ENCODE data around the gene MIPOL1.
"Not testable (repeated sequence)": the region's sequence is repeated elsewhere in the genome, so short reads cannot be mapped to it uniquely, and the experiment has no call there.

Gene MIPOL1, protein sequence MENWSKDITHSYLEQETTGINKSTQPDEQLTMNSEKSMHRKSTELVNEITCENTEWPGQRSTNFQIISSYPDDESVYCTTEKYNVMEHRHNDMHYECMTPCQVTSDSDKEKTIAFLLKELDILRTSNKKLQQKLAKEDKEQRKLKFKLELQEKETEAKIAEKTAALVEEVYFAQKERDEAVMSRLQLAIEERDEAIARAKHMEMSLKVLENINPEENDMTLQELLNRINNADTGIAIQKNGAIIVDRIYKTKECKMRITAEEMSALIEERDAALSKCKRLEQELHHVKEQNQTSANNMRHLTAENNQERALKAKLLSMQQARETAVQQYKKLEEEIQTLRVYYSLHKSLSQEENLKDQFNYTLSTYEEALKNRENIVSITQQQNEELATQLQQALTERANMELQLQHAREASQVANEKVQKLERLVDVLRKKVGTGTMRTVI

DNA sequence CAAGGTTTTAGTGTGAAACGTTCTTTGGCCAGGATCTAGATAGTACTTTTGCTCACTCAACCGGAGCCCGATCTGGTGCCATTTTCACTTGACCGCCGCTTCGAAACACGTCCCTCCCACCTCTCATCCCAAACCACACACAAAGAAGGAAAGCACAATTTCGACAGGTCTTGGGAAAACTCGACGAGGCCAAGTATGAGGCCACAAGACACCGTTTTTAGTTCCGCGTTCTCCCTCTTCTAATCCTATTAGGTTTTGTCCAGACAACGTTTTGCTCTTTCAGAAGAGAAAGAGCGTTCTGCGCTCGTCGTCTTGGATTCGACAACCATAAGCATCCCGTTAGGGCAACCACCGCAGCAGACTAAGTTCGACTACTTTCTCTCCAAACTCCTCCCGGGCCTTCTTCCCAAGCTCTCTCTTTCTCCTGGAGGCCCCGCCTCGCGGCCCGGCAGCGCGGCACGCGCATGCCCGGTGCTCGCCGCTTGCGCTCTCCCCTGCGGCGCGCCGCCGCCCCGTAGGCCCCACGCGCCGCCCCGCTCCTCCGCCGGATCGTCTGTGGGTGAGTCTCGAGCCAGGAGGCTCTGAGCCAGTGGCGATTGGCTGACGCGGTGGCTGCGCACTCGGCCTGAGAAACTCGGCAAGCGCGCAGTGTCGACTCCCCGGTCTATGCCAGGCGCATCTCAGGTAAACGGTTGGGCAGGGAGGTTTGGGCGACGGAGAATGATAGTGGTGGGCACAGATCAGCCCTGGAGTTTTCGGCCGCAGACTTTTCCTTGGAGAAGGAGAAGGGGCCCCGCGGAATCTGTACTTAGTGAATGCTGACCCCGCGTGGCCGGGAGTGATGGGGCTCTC lies at the start of gene MIPOL1:
MIPOL1 (plus strand) TSS at position 517 of the 852 bp plus-strand sequence. CDS start 49,952 bp downstream, outside the sequence.
- DNase-seq, result peak in 57 of 58 donors; percentile 44 to 86 (median 73)

DNA sequence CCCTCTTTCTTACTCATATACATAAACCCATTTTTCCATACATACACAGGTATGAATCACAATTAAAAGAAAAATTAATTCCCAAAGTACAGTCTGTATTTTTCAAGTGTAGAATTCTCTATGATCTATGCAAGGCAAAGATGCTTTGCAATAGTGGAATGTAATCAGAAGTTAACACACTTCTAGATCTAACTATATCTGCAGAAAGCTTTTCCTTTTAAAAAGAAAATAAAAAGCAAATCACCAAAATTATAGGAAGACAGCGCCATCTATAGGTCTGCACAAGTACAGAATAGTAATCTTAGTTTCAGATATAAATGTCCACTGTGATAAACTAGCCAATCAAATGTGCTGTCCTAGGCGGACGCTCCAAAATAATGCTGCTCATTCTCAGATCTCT lies 47.3 kb upstream of the MIPOL1 start:
- DNase-seq, result peak in 1 of 58 donors; percentile 6

DNA sequence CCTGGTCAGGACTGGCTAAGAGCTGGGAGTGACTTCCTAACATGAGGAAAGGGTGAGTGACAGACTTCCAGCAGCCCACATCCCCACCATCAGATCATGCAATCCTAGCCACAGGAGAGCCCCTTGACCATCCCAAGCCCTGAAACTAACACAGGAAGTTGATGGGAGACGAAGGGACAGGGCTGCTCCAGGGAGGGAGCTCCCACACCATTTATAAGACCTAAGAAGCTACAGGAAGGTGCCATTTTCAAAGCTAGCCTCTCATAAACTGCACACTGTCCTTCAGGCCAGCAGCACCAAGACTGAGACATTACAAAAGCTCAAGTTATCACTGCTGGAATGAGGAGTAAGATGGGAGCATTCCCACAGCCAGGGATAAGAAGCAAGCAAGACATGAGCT lies 44.7 kb upstream of the MIPOL1 start:
- no peak for DNase-seq

DNA sequence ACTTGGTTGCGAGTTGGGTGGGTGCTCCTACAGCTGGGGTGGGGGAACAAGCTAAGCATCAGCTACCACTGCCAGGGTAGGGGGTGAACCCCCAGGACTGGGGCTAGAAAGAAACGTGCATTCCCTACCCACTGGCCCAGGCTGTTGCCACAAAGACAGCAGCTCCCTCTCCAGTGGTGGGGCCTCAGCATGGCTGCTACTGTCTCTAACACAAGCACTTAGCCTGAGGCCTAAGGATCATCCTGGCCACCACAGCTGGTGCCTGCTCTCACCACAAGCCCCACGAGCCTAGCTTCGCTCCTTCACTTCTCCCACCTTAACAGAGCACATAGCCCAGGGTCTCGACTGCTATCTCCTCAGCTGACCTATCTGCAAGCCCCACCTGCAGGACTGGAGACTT lies 44.3 kb upstream of the MIPOL1 start:
- DNase-seq, result no peak

DNA sequence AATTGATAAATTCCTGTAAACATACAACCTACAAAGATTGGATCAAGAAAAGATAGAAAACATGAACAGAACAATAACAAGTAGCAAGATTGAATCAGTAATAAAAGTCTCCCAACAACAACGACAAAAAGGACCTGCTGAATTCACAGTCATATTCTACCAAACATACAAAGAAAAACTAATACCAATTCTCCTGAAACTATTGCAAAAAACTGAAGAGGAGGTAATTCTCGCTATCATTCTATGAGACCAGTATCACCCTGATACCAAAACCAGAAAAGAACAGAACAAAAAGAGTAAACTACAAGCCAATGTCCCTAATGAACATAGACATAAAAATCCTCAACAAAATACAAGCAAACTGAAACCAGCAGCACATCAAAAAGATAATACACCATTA lies 39.8 kb upstream of the MIPOL1 start:
- DNase-seq, result no peak

DNA sequence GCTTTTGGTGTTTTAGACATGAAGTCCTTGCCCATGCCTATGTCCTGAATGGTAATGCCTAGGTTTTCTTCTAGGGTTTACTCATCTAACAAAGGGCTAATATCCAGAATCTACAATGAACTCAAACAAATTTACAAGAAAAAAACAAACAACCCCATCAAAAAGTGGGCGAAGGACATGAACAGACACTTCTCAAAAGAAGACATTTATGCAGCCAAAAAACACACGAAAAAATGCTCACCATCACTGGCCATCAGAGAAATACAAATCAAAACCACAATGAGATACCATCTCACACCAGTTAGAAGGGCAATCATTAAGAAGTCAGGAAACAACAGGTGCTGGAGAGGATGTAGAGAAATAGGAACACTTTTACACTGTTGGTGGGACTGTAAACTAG lies 35.4 kb upstream of the MIPOL1 start:
- not testable (repeated sequence) for DNase-seq

DNA sequence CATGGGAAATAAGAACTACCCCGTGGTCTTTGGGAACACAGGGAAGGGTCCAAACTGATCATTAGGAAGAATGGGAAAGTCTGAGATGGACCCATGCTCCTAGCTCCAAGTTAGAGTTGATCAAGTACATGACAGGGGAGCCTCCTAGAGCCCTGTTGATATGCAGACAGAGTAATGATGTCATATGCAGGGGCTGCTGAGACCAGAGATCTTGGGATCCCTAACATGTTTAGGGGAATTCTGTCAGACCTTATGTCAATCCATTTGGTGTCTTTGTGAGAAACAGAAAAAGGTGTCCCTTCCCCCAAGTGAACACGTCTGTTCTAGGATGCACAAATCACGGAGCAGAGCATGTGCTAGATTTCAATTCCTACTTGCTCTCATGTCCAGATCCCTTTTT lies 31.9 kb upstream of the MIPOL1 start:
- no peak for DNase-seq

DNA sequence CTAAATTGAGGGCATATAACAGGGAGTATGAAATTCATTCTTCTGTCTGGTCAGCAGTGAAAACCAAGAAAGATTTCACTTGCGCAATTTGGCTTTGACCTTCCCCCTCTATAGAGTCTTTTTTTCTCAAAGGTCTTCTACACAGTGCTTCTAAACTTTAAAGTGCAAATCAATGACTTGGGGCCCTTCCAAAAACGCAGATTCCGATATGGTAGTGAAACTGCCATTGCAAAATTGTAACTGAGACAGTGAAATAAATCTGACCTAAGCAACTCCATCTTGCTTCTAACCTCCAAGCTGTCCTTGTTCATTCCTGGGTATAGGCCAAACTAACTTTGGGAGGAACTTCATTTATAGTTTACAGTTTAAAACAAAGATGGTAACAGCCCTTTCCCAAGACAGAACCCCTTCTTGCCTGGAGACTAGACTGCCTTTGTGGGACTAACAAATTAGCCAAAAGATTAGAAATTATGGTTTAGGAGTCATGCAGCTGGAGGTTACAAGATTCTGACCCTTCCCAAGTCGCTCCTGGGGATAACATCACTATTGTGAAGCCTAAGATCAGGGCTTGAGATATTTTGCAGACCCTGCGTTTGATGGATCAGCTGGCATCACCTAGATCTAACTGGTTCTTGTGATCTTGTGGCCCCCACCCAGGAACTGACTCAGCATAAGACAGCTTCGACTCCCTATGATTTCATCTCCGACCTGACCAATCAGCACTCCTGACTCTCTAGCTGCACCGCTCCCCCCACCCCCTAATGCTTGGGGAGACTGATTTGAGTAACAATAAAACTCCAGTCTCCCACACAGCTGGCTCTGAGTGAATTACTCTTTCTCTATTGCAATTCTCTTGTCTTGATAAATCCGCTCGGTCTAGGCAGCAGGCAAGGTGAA lies 30.3 kb upstream of the MIPOL1 start:
- no peak for DNase-seq

DNA sequence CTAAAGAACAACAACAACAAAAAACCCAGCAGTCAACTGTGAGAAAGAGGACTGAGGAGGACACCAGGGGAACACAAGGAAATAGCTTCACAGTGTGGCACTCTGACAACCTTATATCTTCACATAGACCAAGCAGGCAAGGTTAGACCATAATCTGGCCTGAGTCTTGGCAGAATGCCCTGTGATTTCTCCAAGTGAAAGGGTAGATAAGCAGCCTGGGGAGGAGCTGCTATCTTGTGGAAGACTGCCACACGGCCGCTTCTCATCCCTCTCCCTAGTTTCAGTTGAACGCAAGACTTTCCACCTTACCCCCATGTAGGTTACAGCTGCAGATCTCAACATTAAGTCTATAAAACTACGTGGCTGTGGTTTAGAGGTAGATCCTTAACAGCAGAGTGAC lies 29.0 kb upstream of the MIPOL1 start:
- DNase-seq, result no peak

DNA sequence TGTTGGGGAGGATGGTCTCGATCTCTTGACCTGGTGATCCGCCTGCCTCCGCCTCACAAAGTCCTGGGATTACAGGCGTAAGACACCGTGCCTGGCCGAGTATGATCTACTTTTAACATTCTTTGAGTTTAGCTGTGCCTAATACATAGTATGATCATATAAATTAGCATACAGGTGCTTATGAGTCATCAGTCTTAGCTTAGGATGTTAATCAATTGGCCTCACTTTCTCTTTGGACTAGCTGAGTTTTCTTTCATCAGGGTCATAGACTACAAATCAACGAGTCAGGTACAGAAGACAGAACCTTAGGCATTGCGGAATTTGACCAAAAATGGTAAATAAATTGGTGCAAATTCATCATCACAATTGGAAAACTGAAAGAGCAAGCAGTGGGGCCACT lies 27.5 kb upstream of the MIPOL1 start:
- DNase-seq, result no peak

DNA sequence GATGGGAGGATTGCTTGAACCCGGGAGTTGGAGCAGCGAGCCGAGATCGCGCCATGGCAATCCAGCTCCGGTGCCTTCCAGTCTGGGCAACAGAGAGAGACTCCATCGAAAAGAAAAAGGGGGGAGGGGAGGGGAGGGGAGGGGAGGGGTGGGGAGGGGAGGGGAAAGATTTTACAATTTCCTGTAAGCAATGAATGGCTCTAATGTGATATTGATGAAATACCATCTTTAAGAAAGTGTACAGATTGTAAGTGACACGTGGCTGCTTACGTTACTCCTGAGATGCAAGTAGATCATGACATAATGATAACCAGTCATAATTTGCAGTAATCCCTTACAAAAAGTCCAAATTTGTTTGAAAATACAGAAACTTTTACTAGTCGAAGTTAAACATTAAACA lies 26.7 kb upstream of the MIPOL1 start:
- DNase-seq, result no peak

DNA sequence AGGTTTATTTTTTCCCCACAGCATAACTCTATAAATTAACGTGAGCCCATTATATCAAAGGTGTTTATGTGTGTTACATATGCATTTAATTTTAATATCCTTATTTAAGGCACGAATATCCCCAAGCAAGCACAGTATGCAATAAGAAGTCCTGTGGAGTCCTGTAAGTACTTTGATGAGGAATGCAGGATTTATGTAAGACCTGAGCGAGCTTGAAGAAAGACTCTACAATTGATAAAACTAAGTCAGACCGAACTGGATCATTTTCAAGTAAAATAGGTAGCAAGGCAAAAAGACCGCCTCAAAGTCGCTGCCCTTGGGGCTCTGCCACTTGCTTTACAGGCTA lies 26.1 kb upstream of the MIPOL1 start:
- DNase-seq, result no peak

DNA sequence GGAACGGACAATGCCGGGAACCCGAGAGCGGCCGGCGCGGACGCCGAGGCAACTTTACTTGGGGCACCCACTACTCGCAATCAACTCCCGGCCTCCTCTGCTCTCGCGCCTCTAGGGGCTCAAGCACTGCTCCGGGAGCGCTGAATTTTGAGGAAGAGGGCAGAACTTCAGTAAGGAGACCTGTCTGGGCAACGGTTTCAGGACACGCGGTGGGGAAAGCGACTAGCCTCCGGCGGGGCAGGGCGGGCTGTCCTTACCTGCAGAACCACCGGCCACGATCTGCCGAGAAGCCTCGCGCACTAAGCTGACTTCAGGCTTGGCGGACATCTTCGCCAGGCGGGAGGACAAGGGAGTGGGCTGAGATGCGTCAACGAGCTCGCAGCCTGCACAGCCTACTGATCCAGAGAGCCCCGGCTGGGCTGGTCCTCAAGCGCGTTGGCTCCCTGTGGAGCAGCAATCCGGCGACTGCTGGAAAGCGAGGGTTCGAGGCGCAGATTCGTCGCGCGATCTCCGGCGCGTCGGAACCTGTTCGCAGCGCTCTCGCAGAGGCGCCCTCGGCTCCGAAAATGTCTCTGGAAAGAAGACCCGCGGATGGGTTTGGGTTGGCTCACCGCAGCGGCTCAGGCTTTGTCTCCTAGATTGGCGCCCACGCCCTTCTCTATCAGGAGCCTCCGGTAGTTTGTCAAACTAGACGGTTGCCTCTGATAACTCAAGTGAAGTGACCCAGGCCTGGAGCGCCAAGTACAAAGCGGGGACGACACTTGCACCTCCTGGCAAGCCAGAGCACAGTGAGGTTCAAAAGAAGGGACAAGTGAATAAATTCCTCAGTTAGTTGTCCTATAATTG lies 25.5 kb upstream of the MIPOL1 start, which contains the start of gene SLC25A21:
SLC25A21 (minus strand) TSS at position 583 of the 846 bp plus-strand sequence.
- DNase-seq, result peak in 57 of 58 donors; percentile 28 to 86 (median 64)

DNA sequence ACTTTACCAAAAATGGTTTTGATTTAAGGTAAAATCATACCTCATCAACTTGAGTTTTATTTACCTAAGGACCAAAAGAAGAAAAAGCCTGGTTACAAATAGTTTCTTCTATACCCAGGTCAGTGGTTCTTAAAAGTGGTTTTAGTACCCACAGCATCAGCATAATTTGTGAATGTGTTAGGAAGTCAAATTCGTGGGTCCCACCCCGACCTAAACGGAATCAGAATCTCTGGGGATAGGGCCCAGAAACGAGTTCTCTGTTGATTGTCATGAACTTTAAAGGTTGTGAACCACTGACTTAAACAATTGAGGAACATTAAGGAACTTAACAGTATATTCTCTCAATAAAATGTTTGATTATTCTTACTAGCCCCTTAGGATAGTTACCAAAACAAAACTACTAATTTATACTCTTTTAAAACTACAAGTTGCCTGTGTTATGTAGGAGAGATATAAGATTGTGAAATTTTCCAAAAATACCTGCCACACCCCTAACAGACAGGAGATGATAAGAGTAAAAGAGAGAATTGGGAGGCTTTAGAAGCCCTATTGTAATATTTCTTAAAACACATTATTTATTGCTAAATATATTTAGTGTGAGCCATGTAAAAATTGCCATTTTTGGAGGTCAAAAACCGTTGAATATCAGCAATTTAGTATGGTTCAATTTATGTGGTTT lies 24.7 kb upstream of the MIPOL1 start:
- DNase-seq, result no peak

DNA sequence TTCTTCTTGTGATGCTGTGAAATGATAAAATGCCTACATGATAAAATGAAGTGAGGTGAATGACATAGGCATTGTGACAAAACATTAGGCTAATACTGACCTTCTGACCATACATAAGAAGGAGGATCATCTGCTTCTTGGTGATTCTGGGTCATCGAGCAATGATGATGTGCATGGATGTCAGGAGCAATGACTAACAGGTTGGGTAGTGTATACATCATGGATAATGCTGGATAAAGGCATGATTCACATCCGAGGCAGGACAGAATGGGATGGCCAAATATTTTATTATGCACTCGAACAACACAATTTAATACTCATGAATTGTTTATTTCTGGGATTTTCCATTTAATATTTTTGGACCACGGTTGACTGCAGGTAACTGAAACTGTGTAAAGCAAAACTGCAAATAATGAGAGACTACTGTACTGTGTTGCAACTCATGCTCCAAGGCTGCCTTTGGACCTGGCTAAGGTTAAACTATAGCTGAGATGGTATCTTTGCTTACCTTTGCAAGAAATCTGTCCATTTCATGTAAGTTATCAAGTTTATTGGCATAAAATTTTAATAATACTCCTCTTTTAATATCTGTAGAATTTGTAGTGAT lies 17.7 kb upstream of the MIPOL1 start:
- DNase-seq, result no peak

DNA sequence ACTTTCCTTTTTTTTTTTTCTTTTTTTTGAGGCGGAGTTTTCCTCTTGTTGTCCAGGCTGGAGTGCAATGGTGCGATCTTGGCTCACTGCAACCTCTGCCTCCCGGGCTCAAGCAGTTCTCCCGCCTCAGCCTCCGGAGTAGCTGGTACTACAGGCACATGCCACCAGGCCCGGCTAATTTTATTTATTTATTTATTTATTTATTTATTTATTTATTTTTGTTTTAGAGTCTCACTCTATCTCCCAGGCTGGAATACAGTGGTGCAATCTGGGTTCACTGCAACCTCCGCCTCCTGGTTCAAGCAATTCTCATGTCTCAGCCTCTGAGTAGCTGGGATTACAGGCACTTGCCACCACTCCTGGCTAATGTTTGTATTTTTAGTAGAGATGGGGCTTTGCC lies 16.9 kb upstream of the MIPOL1 start:
- DNase-seq, result not testable (repeated sequence)

DNA sequence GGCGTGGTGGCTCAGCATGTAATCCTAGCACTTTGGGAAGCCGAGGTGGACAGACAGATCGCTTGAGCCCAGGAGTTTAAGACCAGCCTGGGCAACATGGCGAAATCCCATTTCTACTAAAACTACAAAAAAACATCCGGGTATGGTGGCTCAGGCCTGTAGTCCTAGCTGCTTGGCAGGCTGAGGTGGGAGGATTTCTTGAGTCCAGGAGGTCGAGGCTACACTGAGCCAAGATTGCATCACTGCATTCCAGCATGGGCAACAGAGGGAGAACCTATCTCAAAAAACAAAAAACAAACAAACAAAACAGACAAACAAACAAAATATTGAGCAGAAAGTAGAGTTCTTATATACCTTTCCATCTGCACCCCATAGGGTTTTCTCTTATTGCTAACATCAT lies 16.3 kb upstream of the MIPOL1 start:
- no peak for DNase-seq

DNA sequence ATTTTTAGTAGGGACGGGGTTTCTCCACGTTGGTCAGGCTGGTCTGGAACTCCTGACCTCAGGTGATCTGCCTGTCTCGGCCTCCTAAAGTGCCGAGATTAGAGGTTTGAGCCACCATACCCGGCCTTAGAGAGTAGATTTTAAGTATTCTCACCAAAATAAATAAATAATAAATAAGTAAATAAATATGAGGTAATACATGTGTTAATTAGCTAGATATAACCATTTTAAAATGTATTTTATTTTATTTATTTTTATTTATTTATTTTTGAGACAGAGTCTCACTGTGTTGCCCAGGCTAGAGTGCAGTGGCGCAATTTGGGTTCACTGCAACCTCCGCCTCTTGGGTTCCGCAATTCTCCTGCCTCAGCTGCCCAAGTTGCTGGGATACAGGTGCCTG lies 13.2 kb upstream of the MIPOL1 start:
- DNase-seq, result not testable (repeated sequence)

DNA sequence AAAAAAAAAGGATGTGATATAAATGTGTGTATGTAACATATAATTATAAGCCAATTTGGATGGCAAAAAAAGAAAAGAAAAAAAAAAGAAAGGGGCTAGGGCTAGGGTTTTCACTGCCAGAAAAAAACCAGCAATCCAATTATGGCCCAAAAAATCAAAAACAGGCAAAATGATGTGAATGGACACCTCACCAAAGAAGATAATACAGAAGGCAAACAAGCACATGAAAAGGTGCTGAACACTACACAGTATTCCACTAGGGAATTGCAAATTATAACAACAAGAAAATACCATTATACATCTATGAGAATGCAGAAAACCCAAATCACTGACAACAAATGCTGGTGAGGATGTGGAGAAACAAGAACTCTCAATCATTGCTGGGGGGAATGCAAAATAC lies 12.1 kb upstream of the MIPOL1 start:
- no peak for DNase-seq
